Panc1 (cell line): ENCODE measurements around the gene KIF26B. TPM values are rescaled to one million over a fixed set of nuclear protein-coding genes. Genes with fewer than 3 reads are reported as not detected.

Source experiments
- ATAC-seq: fragments of 200-7000 bp; cut with Tn5 transposase; 2 replicates; pipeline ENCODE4 v1.9.1; 2020; ENCODE audit warnings: mild to moderate bottlenecking, moderate library complexity
- BruUV-seq: library from RNA; stranded (reverse); fragments of 400-500 nt; replicated peaks from 2 replicates; lab custom pipeline; 2021; lab: Mats Ljungman, UMichigan
- CTCF ChIA-PET: fragments of 300-600 bp; sonication (Branson Sonifier 250); formaldehyde crosslinking; loops from one replicate; lab custom pipeline; 2022; ENCODE audit warnings: antibody characterized with exemption; lab: Charles Lee
- POLR2A ChIA-PET: fragments of 300-600 bp; sonication (Branson Sonifier 250); formaldehyde crosslinking; loops from one replicate; lab custom pipeline; 2022; ENCODE audit warnings: antibody characterized with exemption; lab: Charles Lee
- DNase-seq: peaks from one replicate; pipeline ENCODE4 v3.0.0-alpha.2; 2010; ENCODE audit warnings: low read depth, low spot score
- H3K27ac ChIP-seq: 2 replicates; pipeline ENCODE4 v1.5.1; 2011; ENCODE audit warnings: mild to moderate bottlenecking, low read length, inconsistent platforms
- H3K27me3 ChIP-seq: fragments of 200-500 bp; sonication (Bioruptor generic); 2 replicates; pipeline ENCODE4 v1.6.0; 2014; ENCODE audit warnings: low read length, inconsistent platforms; ENCODE audit not compliant: control insufficient read depth, insufficient read depth
- H3K36me3 ChIP-seq: fragments of 200-500 bp; sonication (Bioruptor generic); 2 replicates; pipeline ENCODE4 v1.5.1; 2014; ENCODE audit warnings: inconsistent platforms, mild to moderate bottlenecking, low read length, moderate library complexity; ENCODE audit not compliant: control insufficient read depth, insufficient read depth
- H3K4me1 ChIP-seq: 2 replicates; pipeline ENCODE4 v1.5.1; 2011; ENCODE audit warnings: inconsistent platforms, mild to moderate bottlenecking, low read length, moderate library complexity; ENCODE audit not compliant: control insufficient read depth, insufficient read depth
- H3K4me3 ChIP-seq, 2 experiments: 2 replicates each; pipeline ENCODE4 v1.5.1; 2011 to 2012; ENCODE audit warnings: low read depth in 2 of 2, low read length in 2 of 2, mild to moderate bottlenecking in 2 of 2, inconsistent platforms in 1 of 2, moderate library complexity in 1 of 2
- H3K9me3 ChIP-seq: fragments of 200-500 bp; sonication (Bioruptor generic); 2 replicates; pipeline ENCODE4 v1.5.1; 2014; ENCODE audit warnings: low read depth, mild to moderate bottlenecking, inconsistent platforms, low read length, moderate library complexity; ENCODE audit not compliant: control insufficient read depth, insufficient read depth
- POLR2AphosphoS5 ChIP-seq: IDR thresholded peaks from 2 replicates; pipeline ENCODE4 v1.6.1; 2012; ENCODE audit warnings: mild to moderate bottlenecking, low read depth, low read length, moderate library complexity
- REST ChIP-seq, 2 experiments: IDR thresholded peaks; 2 replicates each; pipeline ENCODE4 v1.6.1; 2011 to 2012; ENCODE audit warnings: low read depth in 2 of 2, control low read depth in 1 of 2, low read length in 1 of 2, mild to moderate bottlenecking in 1 of 2, moderate library complexity in 1 of 2; ENCODE audit not compliant: insufficient read depth in 1 of 2
- SIN3A ChIP-seq: IDR thresholded peaks from 2 replicates; pipeline ENCODE4 v1.6.1; 2012; ENCODE audit warnings: low read depth, mild to moderate bottlenecking, low read length, moderate library complexity, borderline replicate concordance; ENCODE audit not compliant: insufficient read depth
- TCF7L2 ChIP-seq: IDR thresholded peaks from 2 replicates; pipeline ENCODE4 v1.6.1; 2011; ENCODE audit warnings: mild to moderate bottlenecking, low read depth, low read length, inconsistent platforms
- in situ Hi-C: cut with HindIII; loops from 2 replicates; pipeline ENCODE4 v1.10.0; 2016; ENCODE audit warnings: low sequenced_read_pairs, low pct_unique_long_range_greater_than_20kb
- intact Hi-C: fragments of 100-400 bp; cut with micrococcal nuclease; formaldehyde crosslinking; loops from one replicate; pipeline ENCODE4 v1.10.0; 2022; ENCODE audit not compliant: unreplicated experiment
- total RNA-seq: library from RNA; stranded (reverse); gene quantifications from one replicate; pipeline ENCODE4 v1.2.1, GENCODE V29; 2021; ENCODE audit not compliant: unreplicated experiment
- TF ChIP-seq, protein P1 (sequence below): fragments of 450-650 bp; IDR thresholded peaks from 2 replicates; pipeline ENCODE4 v1.5.1; 2017; ENCODE audit warnings: mild to moderate bottlenecking

The KIF26B gene
- total RNA-seq, 1 experiment from 2014 or later, result 0.33 TPM

DNA sequence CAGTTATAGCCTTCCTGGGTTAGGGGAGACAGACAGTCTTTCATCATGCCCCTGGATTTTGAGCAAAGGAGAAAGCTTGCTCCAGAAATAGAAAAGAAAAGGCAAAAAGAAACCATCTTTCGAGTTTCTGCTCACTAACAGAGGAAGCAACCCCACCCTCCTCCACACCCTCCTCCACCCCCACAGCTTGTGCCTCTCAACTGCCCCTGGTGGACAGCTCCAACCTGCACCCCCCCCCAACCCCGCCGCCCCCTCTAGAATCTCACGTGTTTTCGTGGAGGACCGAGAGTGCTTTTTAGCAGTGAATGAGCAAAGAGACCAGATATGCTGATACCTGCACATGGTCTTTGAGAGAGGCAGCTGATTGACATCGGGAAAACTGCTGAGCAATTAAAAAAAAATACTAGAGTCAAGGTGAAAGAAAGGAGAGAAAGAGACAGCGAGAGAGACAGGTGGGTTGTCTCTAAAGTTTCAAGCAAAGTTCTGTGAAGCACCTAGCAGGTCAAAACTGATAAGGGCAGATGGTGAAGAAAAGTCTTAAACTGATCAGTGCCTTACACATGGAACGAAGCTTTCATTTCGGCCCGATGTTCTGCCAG is 358.3 kb downstream of the KIF26B start:
- no peak overlapping the region for H3K4me3 ChIP-seq
- CTCF ChIA-PET, result no interaction called here
- H3K27ac ChIP-seq, result no peak overlapping the region
- in situ Hi-C loops (no loop called here), intact Hi-C loops (loop anchor here (10.0 kb wide), 1 partner anchor 102 kb away; no protein-coding TSS in a partner anchor)
- no peaks in the 10 kb centered on the region for H3K4me1 ChIP-seq
- DNase-seq (no peak), ATAC-seq (no peak)
- POLR2A ChIA-PET, result interaction anchor here (0.7 kb wide), 1 partner anchor 538 kb away, joined by 3 read pairs; no protein-coding TSS in a partner anchor
- no TSS peak for BruUV-seq
- H3K36me3 ChIP-seq, result no peaks in the 10 kb centered on the region
- TF ChIP-seq TCF7L2 (no peak), POLR2AphosphoS5 (no peak), SIN3A (no peak), REST (IDR thresholded peaks at IDR 0.05; ENCODE audit: insufficient read depth in 1 of 2, low read depth in 2 of 2, low read length in 1 of 2) (no peak)
- TF ChIP-seq, protein P1, sequence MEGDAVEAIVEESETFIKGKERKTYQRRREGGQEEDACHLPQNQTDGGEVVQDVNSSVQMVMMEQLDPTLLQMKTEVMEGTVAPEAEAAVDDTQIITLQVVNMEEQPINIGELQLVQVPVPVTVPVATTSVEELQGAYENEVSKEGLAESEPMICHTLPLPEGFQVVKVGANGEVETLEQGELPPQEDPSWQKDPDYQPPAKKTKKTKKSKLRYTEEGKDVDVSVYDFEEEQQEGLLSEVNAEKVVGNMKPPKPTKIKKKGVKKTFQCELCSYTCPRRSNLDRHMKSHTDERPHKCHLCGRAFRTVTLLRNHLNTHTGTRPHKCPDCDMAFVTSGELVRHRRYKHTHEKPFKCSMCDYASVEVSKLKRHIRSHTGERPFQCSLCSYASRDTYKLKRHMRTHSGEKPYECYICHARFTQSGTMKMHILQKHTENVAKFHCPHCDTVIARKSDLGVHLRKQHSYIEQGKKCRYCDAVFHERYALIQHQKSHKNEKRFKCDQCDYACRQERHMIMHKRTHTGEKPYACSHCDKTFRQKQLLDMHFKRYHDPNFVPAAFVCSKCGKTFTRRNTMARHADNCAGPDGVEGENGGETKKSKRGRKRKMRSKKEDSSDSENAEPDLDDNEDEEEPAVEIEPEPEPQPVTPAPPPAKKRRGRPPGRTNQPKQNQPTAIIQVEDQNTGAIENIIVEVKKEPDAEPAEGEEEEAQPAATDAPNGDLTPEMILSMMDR, result no peak
- no peaks in the 10 kb centered on the region for H3K9me3 ChIP-seq
- peaks cover 23% of the 10 kb centered on the region for H3K27me3 ChIP-seq

DNA sequence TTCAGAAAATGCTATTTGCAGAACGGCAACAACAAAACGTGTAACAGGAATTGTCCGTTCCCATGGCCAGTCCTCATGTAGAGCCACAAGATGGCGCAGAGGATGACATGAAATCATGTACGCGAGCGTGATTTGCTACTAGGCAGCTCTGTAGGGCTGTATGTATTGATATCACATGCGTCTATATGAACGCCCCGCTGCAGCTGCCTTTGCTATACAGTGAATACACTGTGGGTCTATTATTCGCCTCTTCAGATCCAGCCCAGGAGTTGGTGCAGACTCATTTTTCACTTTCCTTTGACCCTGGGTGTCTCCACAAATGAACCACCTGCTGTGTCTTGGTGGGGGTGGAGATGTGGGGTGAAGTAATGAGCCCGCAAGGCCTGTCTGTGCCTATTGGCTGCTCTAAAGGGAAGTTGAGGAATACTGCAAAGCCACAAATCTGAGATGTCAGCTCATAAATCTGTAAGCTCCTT is 361.5 kb downstream of the KIF26B start:
- H3K27ac ChIP-seq, result no peak overlapping the region
- CTCF ChIA-PET, result interaction anchor here (0.6 kb wide), 1 partner anchor 256 kb away, joined by 7 read pairs; no protein-coding TSS in a partner anchor
- peaks cover 9% of the 10 kb centered on the region for H3K27me3 ChIP-seq
- ATAC-seq (peak; percentile 83), DNase-seq (no peak)
- POLR2A ChIA-PET, result no interaction called here
- no peak overlapping the region for H3K4me3 ChIP-seq
- H3K36me3 ChIP-seq, result no peaks in the 10 kb centered on the region
- in situ Hi-C loops (no loop called here), intact Hi-C loops (loop anchor here (2.0 to 10.0 kb wide), 2 partner anchors 98 to 486 kb away; no protein-coding TSS in a partner anchor)
- H3K4me1 ChIP-seq, result no peaks in the 10 kb centered on the region
- no TSS peak for BruUV-seq
- H3K9me3 ChIP-seq, result no peaks in the 10 kb centered on the region
- TF ChIP-seq, protein P1, result peak; percentile 77
- TF ChIP-seq REST (IDR thresholded peaks at IDR 0.05; ENCODE audit: insufficient read depth in 1 of 2, low read depth in 2 of 2, low read length in 1 of 2), result no peak
